Activated T-cell treated with anti-CD3 and anti-CD28 coated beads, Interleukin-2, amount 50 U/mL, for 1 hour (primary cell): Measurements from ENCODE around the gene CNTN2.
A peak's percentile ranks its signal among the peaks of the same experiment; 100 is the strongest.

Experiments
- DNase-seq: peaks from one replicate; pipeline ENCODE4 v3.0.0-alpha.2; 2020

Gene CNTN2

GRCh38 chr1:205056956-205057568, 14.1 kb downstream of the CNTN2 start:
- DNase-seq, result no peak

- DNase-seq, result no peak
Observed at GRCh38 chr1:205057808-205058575, 15.0 kb downstream of the CNTN2 start.

GRCh38 chr1:205058853-205059252, 15.8 kb downstream of the CNTN2 start:
- no peak for DNase-seq

- no peak for DNase-seq
Observed at GRCh38 chr1:205059660-205060059, 16.6 kb downstream of the CNTN2 start.

- no peak for DNase-seq
Observed at GRCh38 chr1:205060746-205061145, 17.7 kb downstream of the CNTN2 start.

- no peak for DNase-seq
Observed at GRCh38 chr1:205061227-205061626, 18.2 kb downstream of the CNTN2 start.

- DNase-seq, result peak; percentile 72
Observed at GRCh38 chr1:205061665-205062069, 18.7 kb downstream of the CNTN2 start.

GRCh38 chr1:205062319-205062718, 19.3 kb downstream of the CNTN2 start:
- no peak for DNase-seq

- no peak for DNase-seq
Observed at GRCh38 chr1:205062895-205063294, 19.9 kb downstream of the CNTN2 start.

- DNase-seq, result no peak
Observed at GRCh38 chr1:205064301-205064700, 21.3 kb downstream of the CNTN2 start.

GRCh38 chr1:205064741-205065316, 21.8 kb downstream of the CNTN2 start:
- no peak for DNase-seq

- no peak for DNase-seq
Observed at GRCh38 chr1:205065666-205066065, 22.7 kb downstream of the CNTN2 start.

GRCh38 chr1:205066141-205066818, 23.3 kb downstream of the CNTN2 start:
- DNase-seq, result no peak

- no peak for DNase-seq
Observed at GRCh38 chr1:205067031-205067430, 24.0 kb downstream of the CNTN2 start.

- DNase-seq, result no peak
Observed at GRCh38 chr1:205068001-205068400, 25.0 kb downstream of the CNTN2 start.

GRCh38 chr1:205068457-205069040, 25.5 kb downstream of the CNTN2 start:
- DNase-seq, result no peak

- DNase-seq, result no peak
Observed at GRCh38 chr1:205069371-205070125, 26.5 kb downstream of the CNTN2 start.

- no peak for DNase-seq
Observed at GRCh38 chr1:205071028-205071409, 28.0 kb downstream of the CNTN2 start.

GRCh38 chr1:205071801-205072200, 28.8 kb downstream of the CNTN2 start:
- DNase-seq, result no peak

- DNase-seq, result no peak
Observed at GRCh38 chr1:205072286-205072685, 29.3 kb downstream of the CNTN2 start.

GRCh38 chr1:205072881-205073280, 29.9 kb downstream of the CNTN2 start:
- DNase-seq, result no peak

- DNase-seq, result no peak
Observed at GRCh38 chr1:205073511-205073910, 30.5 kb downstream of the CNTN2 start.

- DNase-seq, result no peak
Observed at GRCh38 chr1:205074084-205074483, 31.1 kb downstream of the CNTN2 start.
